AG20443 (cell line): ENCODE results near the gene LTBP4.

ENCODE experiments used
- DNase-seq: peaks from one replicate; pipeline ENCODE4 v3.0.0; 2012; ENCODE audit warnings: low spot score, mixed read lengths

Gene LTBP4

DNA sequence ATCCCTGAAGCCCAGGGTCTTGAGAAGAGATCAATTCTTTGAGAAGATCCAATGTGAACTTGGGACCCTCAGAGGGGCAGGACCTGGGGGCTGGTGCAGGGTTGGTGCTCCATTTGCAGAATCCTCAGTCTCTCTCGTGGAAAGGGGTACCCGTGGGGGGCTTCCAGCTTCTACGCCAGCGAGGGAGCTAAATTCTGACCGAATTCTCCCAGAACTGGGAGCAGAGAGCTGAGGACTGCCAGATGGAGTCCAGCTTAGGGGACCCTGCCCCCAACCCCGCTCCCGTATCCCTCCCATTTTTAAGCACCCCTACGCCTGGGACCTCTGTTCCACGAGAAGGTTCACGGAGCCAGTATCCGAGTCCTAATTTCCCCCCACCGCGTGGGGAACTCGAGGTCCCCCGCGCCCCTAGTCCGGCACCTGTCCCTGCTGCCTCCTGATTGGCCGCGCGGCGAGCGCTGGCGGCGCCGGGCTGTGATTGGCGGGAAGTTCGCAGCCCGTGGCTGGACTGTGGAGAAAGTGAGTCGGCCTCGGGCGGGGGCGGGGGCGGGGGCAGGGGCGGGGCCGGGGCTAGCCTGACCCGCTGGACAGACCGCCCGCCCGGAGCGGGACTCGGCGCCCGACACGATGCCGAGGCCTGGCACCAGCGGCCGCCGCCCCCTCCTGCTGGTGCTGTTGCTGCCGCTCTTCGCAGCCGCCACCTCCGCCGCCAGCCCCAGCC is 4.4 kb upstream of the LTBP4 start:
- DNase-seq: peak; percentile 91

DNA sequence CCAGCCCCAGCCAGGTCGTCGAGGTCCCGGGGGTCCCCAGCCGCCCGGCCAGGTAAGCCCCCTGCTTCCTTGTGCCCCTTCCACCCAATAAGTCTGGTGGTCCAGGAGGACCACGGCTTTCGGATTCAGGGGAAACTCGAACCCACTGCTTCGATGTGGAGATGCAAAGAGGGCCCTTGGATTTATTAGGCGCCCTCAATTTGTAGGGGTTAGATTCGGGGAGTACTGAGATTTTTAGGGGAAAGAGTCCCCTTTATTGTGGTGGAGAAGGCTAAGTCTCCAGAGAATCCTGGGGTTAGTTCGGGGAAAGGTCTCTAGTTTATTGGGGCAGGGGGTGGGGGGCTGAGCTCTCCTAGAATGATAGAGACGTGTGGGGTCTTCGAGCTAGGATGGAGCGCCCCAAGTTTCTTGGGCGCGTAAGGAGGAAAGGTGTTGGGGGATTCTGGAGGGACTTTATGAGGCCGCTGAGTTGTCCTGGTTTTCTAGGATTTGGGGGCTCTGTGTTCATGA is 3.8 kb upstream of the LTBP4 start:
- no peak for DNase-seq

DNA sequence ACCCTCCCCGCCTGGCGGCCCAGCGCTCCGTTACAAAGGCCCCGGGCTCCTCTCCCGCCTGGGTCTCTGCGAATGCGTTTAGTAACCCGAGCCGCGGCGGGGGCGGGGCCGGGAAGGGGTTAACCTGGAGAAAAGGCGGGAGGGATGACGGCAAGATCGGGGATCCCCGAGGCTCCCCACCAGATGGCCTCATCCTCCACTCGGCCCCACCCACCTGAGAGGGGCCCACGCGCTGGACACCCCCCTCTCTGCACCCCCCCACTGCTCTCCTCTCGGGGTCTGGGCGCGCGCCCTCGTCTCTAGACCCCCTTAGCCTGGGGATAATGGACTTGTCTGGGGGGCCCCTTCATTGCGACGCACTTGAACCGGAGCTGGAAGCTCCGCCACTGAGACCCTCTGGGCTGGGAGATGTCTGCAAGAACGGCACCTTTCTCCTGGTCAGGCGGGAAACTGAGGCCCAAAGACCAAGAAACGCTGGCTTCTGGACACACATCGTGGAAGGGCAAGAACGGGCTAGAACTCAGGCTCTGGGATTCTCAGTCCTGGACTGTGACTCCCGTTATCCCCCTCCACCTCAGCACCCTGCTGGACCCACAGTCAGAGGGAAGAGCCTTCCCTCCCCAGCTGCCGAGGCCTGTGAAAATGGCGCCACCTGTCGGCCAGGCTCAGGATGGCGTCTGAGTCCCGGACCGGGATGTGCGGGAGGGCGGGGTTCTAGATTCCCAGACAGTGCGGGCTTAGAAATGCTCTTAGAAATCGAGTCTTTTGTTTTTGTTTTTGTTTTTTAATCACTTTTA is 2.9 kb upstream of the LTBP4 start:
- DNase-seq: peak; percentile 87

DNA sequence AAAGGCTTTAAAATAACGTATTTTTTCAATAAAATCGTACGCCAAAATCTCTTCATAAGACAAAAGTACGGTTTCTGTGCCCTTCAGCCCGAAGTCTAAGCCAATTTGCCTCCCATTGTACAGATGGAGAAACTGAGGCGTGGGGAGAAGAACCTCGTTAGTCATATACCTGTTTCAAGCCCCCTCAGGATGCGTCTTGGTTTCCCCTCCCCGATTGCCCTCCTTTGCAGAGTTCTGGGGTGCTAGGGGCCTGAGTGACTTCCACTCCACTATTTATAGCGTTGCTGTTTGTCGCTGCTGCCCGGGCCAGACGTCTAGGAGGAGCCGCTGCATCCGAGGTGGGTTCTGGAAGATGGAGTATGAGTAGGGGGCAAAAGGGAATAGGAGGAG is 2.3 kb upstream of the LTBP4 start:
- no peak for DNase-seq

DNA sequence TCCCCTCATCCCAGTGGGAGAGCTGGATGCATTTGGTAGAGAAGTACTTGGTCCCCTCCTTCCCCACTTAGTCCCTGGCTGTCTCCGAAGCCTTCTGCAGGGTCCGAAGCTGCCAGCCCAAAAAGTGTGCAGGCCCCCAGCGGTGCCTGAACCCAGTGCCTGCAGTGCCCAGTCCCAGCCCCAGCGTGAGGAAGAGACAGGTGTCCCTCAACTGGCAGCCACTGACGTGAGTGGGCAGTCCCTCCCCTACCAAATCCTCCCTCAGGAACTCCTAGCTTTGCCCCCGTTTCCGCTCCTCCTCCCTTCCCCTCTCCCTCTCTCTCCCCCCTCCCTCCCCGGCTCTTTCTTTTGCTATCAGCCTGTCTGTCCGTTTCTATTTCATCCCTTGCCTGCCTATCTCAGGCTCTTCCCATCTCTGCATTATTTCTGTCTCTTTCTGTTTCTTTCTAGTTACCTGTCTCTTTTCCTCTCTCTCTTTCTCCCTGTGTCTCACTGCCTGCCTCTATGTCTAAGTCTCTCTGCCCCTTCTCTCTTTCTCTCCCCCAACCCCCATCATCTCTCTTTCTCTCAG is 1.8 kb upstream of the LTBP4 start:
- no peak for DNase-seq

DNA sequence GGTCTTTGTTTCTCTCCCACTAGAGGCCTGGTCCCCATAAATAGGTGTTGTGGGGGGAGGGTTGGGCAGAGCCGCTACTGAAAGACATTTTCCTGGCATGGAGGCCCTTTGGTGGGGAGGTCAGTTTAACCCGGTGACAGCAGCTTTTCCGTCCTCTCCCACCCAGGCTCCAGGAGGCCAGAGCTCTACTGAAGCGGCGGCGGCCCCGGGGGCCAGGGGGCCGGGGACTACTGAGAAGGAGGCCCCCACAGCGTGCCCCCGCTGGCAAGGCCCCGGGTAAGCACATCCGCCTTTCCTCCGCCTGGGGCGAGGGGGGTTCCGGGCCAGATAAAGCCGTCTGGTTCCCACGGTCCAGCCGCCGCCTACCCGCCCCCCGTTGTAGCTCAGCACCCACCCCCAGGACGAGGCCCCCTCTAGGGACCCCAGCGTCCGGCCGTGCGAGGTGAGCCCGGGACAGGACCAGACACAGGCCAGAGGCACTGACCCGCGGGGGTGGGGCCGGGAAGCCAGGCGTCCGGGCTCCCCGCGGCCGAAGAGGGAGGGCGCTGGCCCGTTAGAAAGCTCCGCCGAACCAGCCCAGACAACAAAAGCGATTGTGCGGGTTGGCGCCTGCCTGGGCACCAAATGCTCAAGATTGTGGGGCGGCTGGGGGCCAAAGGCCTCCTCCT is 1.1 kb upstream of the LTBP4 start:
- no peak for DNase-seq

DNA sequence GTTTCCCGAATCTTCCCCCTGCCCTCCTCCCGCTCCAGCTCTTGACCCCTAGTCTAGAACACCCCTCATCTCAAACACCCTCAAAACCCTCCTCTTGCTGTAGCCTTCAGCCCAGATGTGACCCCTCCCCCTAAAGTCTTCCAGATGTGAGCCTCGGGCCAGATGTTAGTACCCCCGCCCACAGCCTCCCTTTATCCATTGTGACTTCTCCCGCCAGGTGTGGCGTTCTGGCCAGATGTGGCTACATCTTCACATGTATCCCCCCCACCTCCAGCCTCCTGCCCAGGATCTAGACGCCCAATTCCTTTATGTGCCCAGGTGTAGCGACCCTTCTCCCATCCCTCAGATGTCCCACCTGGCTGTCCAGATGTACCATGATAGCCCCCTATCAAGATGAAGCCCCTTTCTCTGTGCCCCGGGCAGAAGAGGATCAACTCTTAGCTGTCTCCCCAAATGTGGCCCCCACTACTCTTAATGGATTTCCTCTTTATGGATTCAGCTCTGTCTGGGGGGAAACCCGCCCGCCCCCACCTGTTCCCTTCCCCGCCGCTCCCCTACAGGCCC is 517 bp upstream of the LTBP4 start:
- no peak for DNase-seq

DNA sequence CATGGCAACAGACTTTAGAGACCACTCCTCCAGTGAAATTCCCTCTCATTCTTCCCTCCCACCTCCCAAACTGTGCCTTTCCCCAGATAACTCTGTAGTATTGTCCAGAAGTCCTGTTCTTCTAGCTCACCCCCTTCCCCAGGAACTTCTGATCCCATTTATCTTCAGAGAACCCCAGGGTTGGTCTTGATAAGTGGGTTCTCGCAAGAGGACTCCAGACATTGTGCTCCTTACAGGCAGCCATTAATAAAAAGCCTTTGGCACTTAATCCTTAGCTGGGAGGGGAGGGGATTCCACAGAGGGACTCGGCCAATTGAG is 1.9 kb downstream of the LTBP4 start:
- no peak for DNase-seq

DNA sequence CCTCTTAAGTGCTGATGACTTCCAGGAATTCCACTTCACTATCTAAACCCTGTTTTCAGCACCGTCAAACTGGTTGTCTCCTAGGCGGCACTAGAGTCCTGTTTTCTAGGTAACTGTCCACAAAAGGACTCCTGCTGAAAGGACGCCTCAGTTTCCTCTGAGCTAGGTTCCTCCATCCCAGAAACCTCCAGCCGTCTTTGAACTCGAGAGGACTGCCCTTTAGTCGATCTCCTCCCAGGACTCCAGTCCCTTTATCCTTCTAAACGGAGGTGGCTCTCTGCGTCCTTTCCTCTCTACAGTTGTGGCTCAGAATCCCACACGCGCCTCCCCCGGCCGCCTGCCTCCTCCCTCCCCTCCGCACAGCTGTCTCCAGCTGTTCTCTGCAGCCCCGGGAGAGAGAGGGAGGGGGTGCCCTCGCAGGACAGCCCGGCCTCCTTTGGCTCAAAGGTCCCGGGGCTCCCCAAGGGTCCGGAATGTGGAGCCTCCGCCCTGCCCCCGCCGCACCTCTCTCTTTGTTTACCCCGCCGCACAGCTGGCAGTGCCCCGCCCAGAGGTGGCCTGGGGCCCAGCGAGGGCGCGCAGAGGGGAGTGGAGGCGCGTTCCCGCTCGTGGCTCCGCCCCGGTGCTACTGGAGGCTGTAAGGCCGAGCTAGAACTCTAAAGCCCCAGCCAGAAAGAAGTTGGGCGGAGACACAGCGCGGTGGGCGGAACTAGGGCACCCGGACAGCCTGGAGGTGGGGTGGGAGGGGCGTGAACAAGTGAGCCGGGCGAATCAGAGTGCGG is 2.4 kb downstream of the LTBP4 start:
- peak; percentile 95 for DNase-seq

DNA sequence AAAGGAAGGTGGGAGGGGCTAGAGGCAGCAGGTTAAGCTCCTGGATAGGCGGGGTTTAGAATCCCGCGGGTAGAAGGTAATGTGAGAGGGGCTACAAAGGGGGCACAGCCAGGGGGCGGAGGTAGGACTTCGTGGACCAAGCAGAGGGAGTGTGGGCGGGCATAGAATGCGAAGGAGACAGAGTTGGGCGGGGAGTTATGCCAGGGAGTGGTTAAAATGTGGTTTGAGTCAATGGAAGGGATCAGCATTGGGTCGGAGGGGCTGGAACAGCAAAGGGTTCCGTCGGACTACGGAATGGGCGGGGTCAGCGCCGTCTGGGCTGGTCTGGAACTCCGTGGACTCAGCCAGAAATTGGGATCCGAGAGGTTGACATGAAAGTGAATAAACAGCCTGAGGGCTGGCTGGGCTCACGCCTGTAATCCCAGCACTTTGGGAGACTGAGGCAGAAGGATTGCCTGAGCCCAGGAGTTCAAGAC is 3.0 kb downstream of the LTBP4 start:
- no peak for DNase-seq

DNA sequence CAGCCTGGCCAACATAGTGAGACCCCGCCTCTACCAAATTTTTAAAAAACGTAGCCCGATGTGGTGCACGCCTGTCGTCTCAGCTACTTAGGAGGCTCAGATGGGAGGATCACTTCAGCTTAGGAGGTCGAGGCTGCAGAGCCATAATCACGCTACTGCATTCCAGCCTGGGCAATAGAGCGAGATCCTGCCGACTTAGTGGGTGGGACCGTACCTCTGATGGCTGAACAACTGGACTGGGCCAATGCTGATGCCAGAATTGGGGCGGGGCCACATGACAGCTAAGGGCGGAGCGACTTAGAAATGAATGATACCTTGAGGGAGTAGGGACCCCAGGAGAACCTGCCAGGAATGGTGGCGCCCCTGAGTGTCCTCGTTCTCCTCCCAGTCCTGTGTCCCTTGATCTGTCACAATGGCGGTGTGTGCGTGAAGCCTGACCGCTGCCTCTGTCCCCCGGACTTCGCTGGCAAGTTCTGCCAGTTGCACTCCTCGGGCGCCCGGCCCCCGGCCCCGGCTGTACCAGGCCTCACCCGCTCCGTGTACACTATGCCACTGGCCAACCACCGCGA is 3.6 kb downstream of the LTBP4 start:
- DNase-seq: no peak

DNA sequence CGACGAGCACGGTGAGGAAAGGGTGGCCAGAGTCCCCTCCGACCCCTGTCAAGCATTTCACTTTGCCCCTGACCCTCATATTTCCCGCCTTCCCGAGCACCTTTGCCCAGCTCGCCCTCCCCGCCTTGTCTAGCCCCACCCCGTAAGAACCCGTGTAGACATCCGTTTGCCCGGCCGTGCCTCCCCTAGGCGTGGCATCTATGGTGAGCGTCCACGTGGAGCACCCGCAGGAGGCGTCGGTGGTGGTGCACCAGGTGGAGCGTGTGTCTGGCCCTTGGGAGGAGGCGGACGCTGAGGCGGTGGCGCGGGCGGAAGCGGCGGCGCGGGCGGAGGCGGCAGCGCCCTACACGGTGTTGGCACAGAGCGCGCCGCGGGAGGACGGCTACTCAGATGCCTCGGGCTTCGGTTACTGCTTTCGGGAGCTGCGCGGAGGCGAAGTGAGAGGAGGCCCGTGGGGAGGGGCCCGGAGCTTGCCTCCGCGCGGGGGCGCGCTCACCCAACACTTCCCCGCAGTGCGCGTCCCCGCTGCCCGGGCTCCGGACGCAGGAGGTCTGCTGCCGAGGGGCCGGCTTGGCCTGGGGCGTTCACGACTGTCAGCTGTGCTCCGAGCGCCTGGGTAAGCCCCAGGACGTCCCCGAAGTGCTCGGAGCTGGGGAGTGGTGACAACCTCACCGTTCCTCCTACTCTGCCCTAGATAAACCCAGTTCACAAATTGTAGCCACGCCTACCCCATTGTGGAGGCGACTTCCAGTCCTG is 4.2 kb downstream of the LTBP4 start:
- DNase-seq: peak; percentile 60

DNA sequence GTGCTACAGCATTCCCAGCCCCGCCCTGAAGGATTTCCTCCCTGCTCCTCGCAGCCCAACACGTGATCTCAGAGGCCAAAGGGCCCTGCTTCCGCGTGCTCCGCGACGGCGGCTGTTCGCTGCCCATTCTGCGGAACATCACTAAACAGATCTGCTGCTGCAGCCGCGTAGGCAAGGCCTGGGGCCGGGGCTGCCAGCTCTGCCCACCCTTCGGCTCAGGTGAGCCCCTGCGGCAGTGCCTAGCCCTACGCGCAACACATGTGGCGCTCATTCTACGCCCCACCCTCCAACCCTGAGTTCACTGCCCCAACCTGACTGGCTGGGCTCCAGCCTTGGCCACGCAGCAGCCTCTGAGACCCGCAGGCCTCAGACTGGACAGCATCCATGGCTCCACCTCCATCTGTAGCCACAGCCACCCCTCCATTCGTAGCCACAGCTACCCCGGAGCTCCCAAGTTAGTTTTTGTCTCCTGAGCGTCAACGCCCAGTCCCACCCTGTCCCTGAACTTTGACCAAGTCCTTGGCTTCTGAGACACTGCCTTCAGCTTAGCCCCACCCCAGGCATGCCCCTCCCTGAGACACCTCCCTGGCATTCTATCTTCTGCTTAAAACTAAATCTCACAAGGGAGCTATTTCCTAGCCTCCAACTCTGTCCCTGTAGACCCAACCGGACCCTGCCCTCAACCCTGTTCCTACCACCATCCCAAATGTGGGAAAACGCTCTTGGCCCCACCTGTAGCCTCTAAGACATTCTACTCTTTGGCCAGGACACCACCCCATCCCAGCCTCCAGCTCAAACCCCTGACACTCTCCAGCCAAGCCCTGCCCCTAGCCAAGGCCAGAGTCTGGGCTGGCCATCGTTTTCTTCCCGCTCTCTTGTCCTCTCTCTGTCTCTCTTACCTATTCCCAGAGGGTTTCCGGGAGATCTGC is 6.4 kb downstream of the LTBP4 start:
- no peak for DNase-seq

DNA sequence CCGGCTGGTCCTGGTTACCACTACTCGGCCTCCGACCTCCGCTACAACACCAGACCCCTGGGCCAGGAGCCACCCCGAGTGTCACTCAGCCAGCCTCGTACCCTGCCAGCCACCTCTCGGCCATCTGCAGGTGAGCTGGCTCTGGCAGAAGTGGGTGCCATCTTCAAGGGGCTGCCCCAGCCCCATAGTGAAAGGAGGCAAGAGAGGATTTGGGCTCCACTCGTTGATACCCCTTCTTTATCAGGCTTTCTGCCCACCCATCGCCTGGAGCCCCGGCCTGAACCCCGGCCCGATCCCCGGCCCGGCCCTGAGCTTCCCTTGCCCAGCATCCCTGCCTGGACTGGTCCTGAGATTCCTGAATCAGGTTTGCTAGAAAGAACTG is 7.1 kb downstream of the LTBP4 start:
- no peak for DNase-seq

DNA sequence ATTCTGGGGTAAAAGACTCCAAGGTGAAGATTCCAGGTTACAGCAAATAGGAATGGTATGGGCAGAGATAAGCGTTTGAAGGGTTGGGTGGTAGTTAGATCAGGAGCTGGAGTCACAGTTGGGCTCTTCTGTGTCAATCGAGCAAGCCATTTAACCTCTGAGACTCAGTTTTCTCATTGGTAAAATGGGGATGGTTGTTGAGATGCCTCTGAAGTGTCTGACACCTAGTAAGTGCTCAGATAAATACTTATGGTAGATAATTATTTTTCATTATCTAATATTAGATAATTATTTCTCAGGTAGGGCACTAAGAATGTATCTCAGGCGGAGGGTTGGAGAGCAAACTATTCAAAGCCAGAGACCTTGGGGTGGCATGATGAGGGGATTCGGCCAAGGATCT is 7.8 kb downstream of the LTBP4 start:
- no peak for DNase-seq

DNA sequence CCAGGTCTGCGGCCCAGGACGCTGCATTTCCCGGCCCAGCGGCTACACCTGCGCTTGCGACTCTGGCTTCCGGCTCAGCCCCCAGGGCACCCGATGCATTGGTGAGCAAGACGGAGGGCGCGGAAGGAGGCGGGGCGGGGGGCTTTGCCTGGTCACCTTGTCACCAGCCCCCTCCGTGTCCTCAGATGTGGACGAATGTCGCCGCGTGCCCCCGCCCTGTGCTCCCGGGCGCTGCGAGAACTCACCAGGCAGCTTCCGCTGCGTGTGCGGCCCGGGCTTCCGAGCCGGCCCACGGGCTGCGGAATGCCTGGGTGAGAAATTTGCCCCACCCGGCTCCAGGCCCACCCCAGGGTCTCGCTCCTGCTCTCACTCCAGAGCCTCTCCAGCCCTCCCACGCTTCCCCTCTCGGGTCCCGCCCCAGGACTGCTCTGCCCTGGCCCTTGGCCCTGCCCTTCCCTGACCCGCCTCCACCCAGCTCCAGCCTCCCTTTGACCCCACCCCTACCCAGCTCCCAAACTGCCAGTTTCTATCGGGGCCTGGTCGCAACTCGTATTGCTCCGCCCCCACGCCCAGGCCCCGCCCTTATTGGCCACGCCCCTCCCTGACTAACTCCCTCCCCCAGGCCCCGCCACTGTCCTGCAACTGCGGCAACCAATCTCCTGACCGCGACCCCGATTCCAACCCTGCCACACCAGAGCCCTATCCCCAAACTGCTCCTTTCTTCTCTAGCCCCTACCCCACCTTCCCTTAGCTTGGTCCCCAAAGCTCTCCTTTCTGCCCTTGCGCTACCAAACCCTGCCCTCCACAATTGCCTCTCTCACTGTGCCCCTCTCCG is 8.6 kb downstream of the LTBP4 start:
- peak; percentile 95 for DNase-seq

DNA sequence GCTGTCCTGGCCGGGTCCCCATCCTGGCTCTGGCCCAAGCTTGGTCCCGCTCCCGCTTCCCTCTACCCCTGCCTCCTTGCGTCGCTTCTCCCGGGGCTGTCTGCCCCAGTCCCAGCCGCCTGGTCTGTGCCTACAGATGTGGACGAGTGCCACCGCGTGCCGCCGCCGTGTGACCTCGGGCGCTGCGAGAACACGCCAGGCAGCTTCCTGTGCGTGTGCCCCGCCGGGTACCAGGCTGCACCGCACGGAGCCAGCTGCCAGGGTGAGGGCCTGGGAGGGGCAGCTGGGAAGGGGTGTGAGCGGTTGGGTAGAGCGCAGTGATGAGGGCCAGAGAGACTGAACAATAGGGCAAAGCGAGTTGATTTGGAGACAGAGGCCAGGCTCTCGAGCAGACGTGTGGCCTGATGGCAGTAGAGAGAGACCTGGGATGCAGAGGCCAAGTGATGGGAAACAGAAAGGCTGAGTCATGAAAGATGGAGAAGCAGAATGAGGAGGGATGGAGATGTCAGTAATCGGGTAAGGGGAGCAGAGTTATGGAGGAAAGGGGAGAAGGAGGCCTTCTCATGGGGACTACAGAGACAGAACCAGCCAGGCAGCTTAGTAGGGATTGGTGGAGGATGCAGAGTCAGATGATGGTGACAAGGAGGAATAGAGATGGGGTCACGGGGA is 9.4 kb downstream of the LTBP4 start:
- DNase-seq: no peak

DNA sequence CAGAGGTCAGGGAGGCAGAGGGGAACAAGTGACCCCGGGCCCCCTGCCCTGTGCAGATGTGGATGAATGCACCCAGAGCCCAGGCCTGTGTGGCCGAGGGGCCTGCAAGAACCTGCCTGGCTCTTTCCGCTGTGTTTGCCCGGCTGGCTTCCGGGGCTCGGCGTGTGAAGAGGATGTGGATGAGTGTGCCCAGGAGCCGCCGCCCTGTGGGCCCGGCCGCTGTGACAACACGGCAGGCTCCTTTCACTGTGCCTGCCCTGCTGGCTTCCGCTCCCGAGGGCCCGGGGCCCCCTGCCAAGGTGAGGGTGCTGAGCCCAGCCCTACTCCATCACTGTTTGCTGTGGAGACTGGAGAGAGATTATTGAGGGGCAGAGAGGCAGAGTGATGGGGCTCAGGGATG is 9.9 kb downstream of the LTBP4 start:
- no peak for DNase-seq
